ENCODE data around the gene ABCA6. TPM values are rescaled to one million over a fixed set of nuclear protein-coding genes. Genes with fewer than 3 reads are reported as not detected.

Gene ABCA6
- total and polyA plus RNA-seq, 4 donors = 1.9 to 132 (median 8.7) TPM

DNA sequence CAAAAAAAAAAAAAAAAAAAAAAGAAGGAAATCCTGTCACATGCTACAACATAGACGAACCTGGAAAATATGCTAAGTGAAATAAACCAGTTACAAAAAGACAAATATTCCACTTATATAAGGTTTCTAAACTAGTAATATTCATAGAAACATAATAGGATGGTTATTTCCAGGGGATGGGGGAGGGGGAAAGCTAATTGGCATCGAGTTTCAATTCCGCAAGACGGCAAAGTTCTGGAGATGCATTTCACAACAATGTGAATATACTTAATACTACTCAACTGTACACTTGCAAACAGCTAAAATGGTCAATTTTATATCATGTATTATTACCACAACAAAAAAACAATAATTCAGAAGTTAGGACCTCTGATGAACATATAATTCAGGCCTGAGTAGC lies 43.1 kb downstream of the ABCA6 start:
- Histone ChIP-seq H3K4me3 (no peak overlapping the region), H3K36me3 (ENCODE audit: control insufficient read depth in 4 of 4, insufficient read depth in 4 of 4, low read length in 4 of 4) (peaks cover 0 to 22% (median 3%) of the 10 kb centered on the region in 4 donors), H3K4me1 (ENCODE audit: control insufficient read depth in 5 of 5, insufficient read depth in 5 of 5, low read length in 5 of 5) (no peaks in the 10 kb centered on the region), H3K27ac (ENCODE audit: low read depth in 1 of 2, low read length in 1 of 2) (no peak overlapping the region), H3K9ac (ENCODE audit: insufficient read depth in 1 of 2, low read length in 2 of 2) (no peak overlapping the region), H3K9me3 (ENCODE audit: control insufficient read depth in 4 of 4, insufficient read depth in 3 of 4, low read length in 3 of 4) (no peaks in the 10 kb centered on the region), H3K27me3 (ENCODE audit: control insufficient read depth in 3 of 3, insufficient read depth in 3 of 3, low read length in 2 of 3) (no peaks in the 10 kb centered on the region)
- no peak for ATAC-seq (ENCODE audit: insufficient read depth, low FRiP score)
- no peak for DNase-seq
- TF ChIP-seq, protein P1, sequence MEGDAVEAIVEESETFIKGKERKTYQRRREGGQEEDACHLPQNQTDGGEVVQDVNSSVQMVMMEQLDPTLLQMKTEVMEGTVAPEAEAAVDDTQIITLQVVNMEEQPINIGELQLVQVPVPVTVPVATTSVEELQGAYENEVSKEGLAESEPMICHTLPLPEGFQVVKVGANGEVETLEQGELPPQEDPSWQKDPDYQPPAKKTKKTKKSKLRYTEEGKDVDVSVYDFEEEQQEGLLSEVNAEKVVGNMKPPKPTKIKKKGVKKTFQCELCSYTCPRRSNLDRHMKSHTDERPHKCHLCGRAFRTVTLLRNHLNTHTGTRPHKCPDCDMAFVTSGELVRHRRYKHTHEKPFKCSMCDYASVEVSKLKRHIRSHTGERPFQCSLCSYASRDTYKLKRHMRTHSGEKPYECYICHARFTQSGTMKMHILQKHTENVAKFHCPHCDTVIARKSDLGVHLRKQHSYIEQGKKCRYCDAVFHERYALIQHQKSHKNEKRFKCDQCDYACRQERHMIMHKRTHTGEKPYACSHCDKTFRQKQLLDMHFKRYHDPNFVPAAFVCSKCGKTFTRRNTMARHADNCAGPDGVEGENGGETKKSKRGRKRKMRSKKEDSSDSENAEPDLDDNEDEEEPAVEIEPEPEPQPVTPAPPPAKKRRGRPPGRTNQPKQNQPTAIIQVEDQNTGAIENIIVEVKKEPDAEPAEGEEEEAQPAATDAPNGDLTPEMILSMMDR (IDR thresholded peaks at IDR 0.05; ENCODE audit: control extremely low read depth, extremely low read depth) = no peak
- WGBS, 2 donors = 74 to 79% methylated on average over 4 of the region's 4 CpGs

DNA sequence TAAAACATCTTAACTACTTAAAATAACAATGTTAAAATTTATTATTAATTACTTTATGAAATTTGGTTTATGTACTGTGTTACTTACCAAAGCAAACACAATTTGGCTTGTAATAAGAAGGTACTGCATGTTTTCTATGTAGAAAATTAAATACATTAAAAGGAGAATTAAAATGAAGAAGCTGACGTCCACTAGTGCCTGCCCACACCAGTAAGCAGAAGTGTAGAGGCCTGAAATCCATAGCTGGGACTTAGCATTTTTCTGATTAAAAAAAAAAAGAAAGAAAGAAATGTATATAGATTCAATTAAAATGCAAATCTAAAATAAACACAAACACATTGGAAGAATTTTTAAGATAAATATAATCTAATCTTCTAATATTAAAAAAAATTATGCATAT lies 45.2 kb downstream of the ABCA6 start:
- no peak overlapping the region for H3K27ac ChIP-seq (ENCODE audit: low read depth in 1 of 2, low read length in 1 of 2)

DNA sequence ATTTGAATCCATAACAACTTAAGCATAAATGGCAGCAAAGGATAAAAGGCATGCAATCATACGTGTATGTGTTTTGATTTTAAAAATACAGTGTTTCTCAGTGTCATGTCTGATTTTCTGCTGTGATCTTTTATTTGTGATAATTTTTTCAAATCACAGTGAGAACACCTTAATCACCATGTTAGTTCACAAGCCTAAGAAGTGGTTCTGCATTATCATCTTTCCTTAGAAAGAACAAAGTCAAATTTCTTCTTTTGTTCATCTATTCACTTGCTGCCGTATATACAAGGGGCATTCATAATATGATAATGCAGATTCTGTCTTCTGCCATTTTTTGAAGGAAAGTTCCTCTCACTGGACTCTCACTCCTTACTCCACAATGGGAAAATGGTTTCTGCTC lies 47.7 kb downstream of the ABCA6 start:
- no peak overlapping the region for H3K4me3 ChIP-seq
- DNase-seq (no peak), ATAC-seq (ENCODE audit: insufficient read depth, low FRiP score) (no peak)
- H3K9ac ChIP-seq (ENCODE audit: insufficient read depth in 1 of 2, low read length in 2 of 2) = no peak overlapping the region
- H3K4me1 ChIP-seq (ENCODE audit: control insufficient read depth in 5 of 5, insufficient read depth in 5 of 5, low read length in 5 of 5) = peaks cover 0 to 6% (median 0%) of the 10 kb centered on the region in 5 donors
- H3K36me3 ChIP-seq (ENCODE audit: control insufficient read depth in 4 of 4, insufficient read depth in 4 of 4, low read length in 4 of 4) = peaks cover 0 to 23% (median 6%) of the 10 kb centered on the region in 4 donors
- WGBS, 2 donors = 92% methylated on average over 2 of the region's 2 CpGs
- no peaks in the 10 kb centered on the region for H3K9me3 ChIP-seq (ENCODE audit: control insufficient read depth in 4 of 4, insufficient read depth in 3 of 4, low read length in 3 of 4)
- TF ChIP-seq, protein P1 (IDR thresholded peaks at IDR 0.05; ENCODE audit: control extremely low read depth, extremely low read depth) = no peak
- H3K27ac ChIP-seq (ENCODE audit: low read depth in 1 of 2, low read length in 1 of 2) = no peak overlapping the region
- H3K27me3 ChIP-seq (ENCODE audit: control insufficient read depth in 3 of 3, insufficient read depth in 3 of 3, low read length in 2 of 3) = no peaks in the 10 kb centered on the region

More for the DNA sequence above, 45.2 kb downstream of the ABCA6 start:
- Histone ChIP-seq H3K9me3 (ENCODE audit: control insufficient read depth in 4 of 4, insufficient read depth in 3 of 4, low read length in 3 of 4) (no peaks in the 10 kb centered on the region), H3K4me1 (ENCODE audit: control insufficient read depth in 5 of 5, insufficient read depth in 5 of 5, low read length in 5 of 5) (peaks cover 0 to 6% (median 0%) of the 10 kb centered on the region in 5 donors), H3K4me3 (no peak overlapping the region), H3K9ac (ENCODE audit: insufficient read depth in 1 of 2, low read length in 2 of 2) (no peak overlapping the region), H3K36me3 (ENCODE audit: control insufficient read depth in 4 of 4, insufficient read depth in 4 of 4, low read length in 4 of 4) (peaks cover 0 to 23% (median 6%) of the 10 kb centered on the region in 4 donors), H3K27me3 (ENCODE audit: control insufficient read depth in 3 of 3, insufficient read depth in 3 of 3, low read length in 2 of 3) (no peaks in the 10 kb centered on the region)
- DNase-seq (no peak), ATAC-seq (ENCODE audit: insufficient read depth, low FRiP score) (no peak)
- TF ChIP-seq, protein P1 (IDR thresholded peaks at IDR 0.05; ENCODE audit: control extremely low read depth, extremely low read depth) = no peak
- 47 to 60% methylated on average over 1 of the region's 1 CpG for WGBS, 2 donors

DNA sequence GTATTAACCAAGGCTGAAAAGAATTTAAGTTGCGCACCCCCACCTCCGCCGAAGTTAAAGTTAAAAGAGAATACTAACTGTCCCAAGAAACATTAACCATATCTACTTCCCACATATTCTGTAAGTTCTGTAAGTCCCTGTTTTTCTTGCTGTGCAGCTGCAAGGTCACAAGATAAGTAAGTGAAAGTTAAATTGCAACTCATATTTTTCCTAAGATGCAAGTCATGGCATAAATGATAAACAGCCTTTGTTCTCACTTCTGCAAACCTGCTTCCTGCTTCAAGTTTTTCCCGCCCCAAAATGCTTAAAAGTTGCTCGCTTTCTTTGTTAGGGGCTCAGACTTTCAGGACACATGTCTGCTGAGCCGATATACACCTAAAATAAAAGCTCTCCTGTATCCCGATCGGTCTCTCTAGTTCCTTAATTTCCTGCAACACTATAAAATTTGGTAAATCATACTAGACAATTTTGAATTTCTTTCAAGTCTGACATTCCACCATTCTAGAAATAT lies 48.4 kb downstream of the ABCA6 start:
- no peak for ATAC-seq (ENCODE audit: insufficient read depth, low FRiP score)
- no peak overlapping the region for H3K4me3 ChIP-seq
- TF ChIP-seq, protein P1 (IDR thresholded peaks at IDR 0.05; ENCODE audit: control extremely low read depth, extremely low read depth) = no peak

More for the DNA sequence above, 48.4 kb downstream of the ABCA6 start:
- Histone ChIP-seq H3K9me3 (ENCODE audit: control insufficient read depth in 4 of 4, insufficient read depth in 3 of 4, low read length in 3 of 4) (no peaks in the 10 kb centered on the region), H3K27me3 (ENCODE audit: control insufficient read depth in 3 of 3, insufficient read depth in 3 of 3, low read length in 2 of 3) (no peaks in the 10 kb centered on the region), H3K27ac (ENCODE audit: low read depth in 1 of 2, low read length in 1 of 2) (no peak overlapping the region), H3K9ac (ENCODE audit: insufficient read depth in 1 of 2, low read length in 2 of 2) (no peak overlapping the region), H3K4me1 (ENCODE audit: control insufficient read depth in 5 of 5, insufficient read depth in 5 of 5, low read length in 5 of 5) (peaks cover 0 to 6% (median 0%) of the 10 kb centered on the region in 5 donors), H3K36me3 (ENCODE audit: control insufficient read depth in 4 of 4, insufficient read depth in 4 of 4, low read length in 4 of 4) (peaks cover 0 to 27% (median 6%) of the 10 kb centered on the region in 4 donors)
- 14 to 38% methylated on average over 8 of the region's 8 CpGs for WGBS, 2 donors
- peak in 2 of 3 donors; percentile 36 to 52 for DNase-seq

Measured in lung (tissue), 12 donors.